Measurements from ENCODE around the gene YIF1A. TPM values are rescaled to one million over a fixed set of nuclear protein-coding genes. Genes with fewer than 3 reads are reported as not detected.

The YIF1A gene
- total RNA-seq, 1 experiment from 2014 or later = 81.8 TPM

GRCh38 chr11:66262191-66262590, 26.8 kb downstream of the YIF1A start:
- no peaks in the 10 kb centered on the region for H3K9me3 ChIP-seq (ENCODE audit: insufficient read depth, low read depth)
- no peaks in the 10 kb centered on the region; the same call in 1 of the 2 replicates for H4K20me1 ChIP-seq (ENCODE audit: insufficient read depth)
- no peak for TF ChIP-seq CTCF (conservative IDR thresholded peaks at IDR 0.05)
- no peak for TF ChIP-seq EZH2 (IDR thresholded peaks at IDR 0.05; ENCODE audit: low read depth)
- CTCF ChIA-PET = interaction anchor here (0.5 kb wide), 1 partner anchor 38 kb away, joined by 3 read pairs; no protein-coding TSS in a partner anchor
- no peaks in the 10 kb centered on the region for H3K9me2 ChIP-seq (ENCODE audit: insufficient read depth)
- H3K27me3 ChIP-seq (ENCODE audit: insufficient read depth, low read depth) = no peaks in the 10 kb centered on the region
- 0 out of 2 replicates have a peak, but pooled peaks cover 9% of the 10 kb centered on the region for H3K4me1 ChIP-seq (replicated peaks; ENCODE audit: insufficient read depth)
- peaks cover 17% of the 10 kb centered on the region for H3K79me2 ChIP-seq (ENCODE audit: low read depth)
- no peak overlapping the region for H3K4me3 ChIP-seq
- no peak overlapping the region for H2AFZ ChIP-seq
- no peak for DNase-seq
- POLR2A ChIA-PET (ENCODE audit: unreplicated experiment) = interaction anchor here (0.5 kb wide), 1 partner anchor 356 kb away, joined by 10 read pairs; no protein-coding TSS in a partner anchor
- no TSS peak for BruUV-seq (replicated peaks)
- 0 out of 2 replicates have a peak, but pooled peaks cover 8% of the 10 kb centered on the region for H3K36me3 ChIP-seq (ENCODE audit: low read depth)
- H3K27ac ChIP-seq = no peak overlapping the region
- intact Hi-C loops (cut with micrococcal nuclease; ENCODE audit: unreplicated experiment) = no loop called here
- no peak overlapping the region for H3K4me2 ChIP-seq
- H3F3A ChIP-seq (ENCODE audit: insufficient read depth, low read depth) = peaks cover 9% of the 10 kb centered on the region; the same call in 1 of the 2 replicates

- no peak overlapping the region for H3K4me2 ChIP-seq
- no peaks in the 10 kb centered on the region for H3K27me3 ChIP-seq (ENCODE audit: insufficient read depth, low read depth)
- no peaks in the 10 kb centered on the region; the same call in 1 of the 2 replicates for H4K20me1 ChIP-seq (ENCODE audit: insufficient read depth)
- TF ChIP-seq CTCF (conservative IDR thresholded peaks at IDR 0.05) = no peak
- TF ChIP-seq EZH2 (IDR thresholded peaks at IDR 0.05; ENCODE audit: low read depth) = no peak
- no peaks in the 10 kb centered on the region for H3K9me3 ChIP-seq (ENCODE audit: insufficient read depth, low read depth)
- DNase-seq = no peak
- no peak overlapping the region for H3K4me3 ChIP-seq
- no peak overlapping the region for H3K27ac ChIP-seq
- H3F3A ChIP-seq (ENCODE audit: insufficient read depth, low read depth) = peaks cover 9% of the 10 kb centered on the region; the same call in 1 of the 2 replicates
- no peak overlapping the region for H2AFZ ChIP-seq
- 0 out of 2 replicates have a peak, but pooled peaks cover 8% of the 10 kb centered on the region for H3K36me3 ChIP-seq (ENCODE audit: low read depth)
- ChIA-PET CTCF (interaction anchor here (0.5 kb wide), 1 partner anchor 38 kb away, joined by 3 read pairs; no protein-coding TSS in a partner anchor), POLR2A (ENCODE audit: unreplicated experiment) (interaction anchor here (0.5 kb wide), 1 partner anchor 355 kb away, joined by 10 read pairs; no protein-coding TSS in a partner anchor)
- BruUV-seq (replicated peaks) = no TSS peak
- no peaks in the 10 kb centered on the region for H3K9me2 ChIP-seq (ENCODE audit: insufficient read depth)
- peaks cover 17% of the 10 kb centered on the region for H3K79me2 ChIP-seq (ENCODE audit: low read depth)
- 0 out of 2 replicates have a peak, but pooled peaks cover 15% of the 10 kb centered on the region for H3K4me1 ChIP-seq (replicated peaks; ENCODE audit: insufficient read depth)
- intact Hi-C loops (cut with micrococcal nuclease; ENCODE audit: unreplicated experiment) = no loop called here
These were observed 27.4 kb downstream of the YIF1A start for GRCh38 chr11:66261578-66261977.

GRCh38 chr11:66259956-66260355, 29.0 kb downstream of the YIF1A start:
- no peaks in the 10 kb centered on the region for H3K27me3 ChIP-seq (ENCODE audit: insufficient read depth, low read depth)
- ChIA-PET CTCF (no interaction called here), POLR2A (ENCODE audit: unreplicated experiment) (no interaction called here)
- H3K27ac ChIP-seq = no peak overlapping the region
- no peaks in the 10 kb centered on the region for H3K9me3 ChIP-seq (ENCODE audit: insufficient read depth, low read depth)
- H3K4me2 ChIP-seq = no peak overlapping the region
- no peak for DNase-seq
- H3F3A ChIP-seq (ENCODE audit: insufficient read depth, low read depth) = peaks cover 12% of the 10 kb centered on the region; the same call in 1 of the 2 replicates
- 0 out of 2 replicates have a peak, but pooled peaks cover 8% of the 10 kb centered on the region for H3K36me3 ChIP-seq (ENCODE audit: low read depth)
- H4K20me1 ChIP-seq (ENCODE audit: insufficient read depth) = no peaks in the 10 kb centered on the region; the same call in 1 of the 2 replicates
- no peak overlapping the region for H3K4me3 ChIP-seq
- no TSS peak for BruUV-seq (replicated peaks)
- H3K9me2 ChIP-seq (ENCODE audit: insufficient read depth) = no peaks in the 10 kb centered on the region
- peaks cover 17% of the 10 kb centered on the region for H3K79me2 ChIP-seq (ENCODE audit: low read depth)
- 0 out of 2 replicates have a peak, but pooled peaks cover 15% of the 10 kb centered on the region for H3K4me1 ChIP-seq (replicated peaks; ENCODE audit: insufficient read depth)
- TF ChIP-seq EZH2 (IDR thresholded peaks at IDR 0.05; ENCODE audit: low read depth) (no peak), CTCF (conservative IDR thresholded peaks at IDR 0.05) (no peak)
- no peak overlapping the region for H2AFZ ChIP-seq
- intact Hi-C loops (cut with micrococcal nuclease; ENCODE audit: unreplicated experiment) = no loop called here
